Mucosa of stomach (tissue), 1 donor: ENCODE data around the gene ZNF526.

Experiments
- H3K27me3 ChIP-seq: one replicate; pipeline ENCODE4 v1.7.0; 2013; ENCODE audit warnings: mild to moderate bottlenecking, low read length; ENCODE audit not compliant: control insufficient read depth, insufficient read depth
- H3K36me3 ChIP-seq: one replicate; pipeline ENCODE4 v1.7.0; 2013; ENCODE audit warnings: low read length; ENCODE audit not compliant: control insufficient read depth, insufficient read depth
- H3K4me1 ChIP-seq: one replicate; pipeline ENCODE4 v1.7.0; 2013; ENCODE audit warnings: mild to moderate bottlenecking, low read length; ENCODE audit not compliant: control insufficient read depth, insufficient read depth
- H3K4me3 ChIP-seq: one replicate; pipeline ENCODE4 v1.7.0; 2013; ENCODE audit warnings: low read length
- H3K9ac ChIP-seq: one replicate; pipeline ENCODE4 v1.7.0; 2013; ENCODE audit warnings: mild to moderate bottlenecking, low read length, moderate library complexity
- H3K9me3 ChIP-seq: one replicate; pipeline ENCODE4 v1.7.0; 2013; ENCODE audit warnings: mild to moderate bottlenecking, low read length, moderate library complexity; ENCODE audit not compliant: control insufficient read depth
- donor health status: Pancreatic carcinoma.

ZNF526 gene

DNA sequence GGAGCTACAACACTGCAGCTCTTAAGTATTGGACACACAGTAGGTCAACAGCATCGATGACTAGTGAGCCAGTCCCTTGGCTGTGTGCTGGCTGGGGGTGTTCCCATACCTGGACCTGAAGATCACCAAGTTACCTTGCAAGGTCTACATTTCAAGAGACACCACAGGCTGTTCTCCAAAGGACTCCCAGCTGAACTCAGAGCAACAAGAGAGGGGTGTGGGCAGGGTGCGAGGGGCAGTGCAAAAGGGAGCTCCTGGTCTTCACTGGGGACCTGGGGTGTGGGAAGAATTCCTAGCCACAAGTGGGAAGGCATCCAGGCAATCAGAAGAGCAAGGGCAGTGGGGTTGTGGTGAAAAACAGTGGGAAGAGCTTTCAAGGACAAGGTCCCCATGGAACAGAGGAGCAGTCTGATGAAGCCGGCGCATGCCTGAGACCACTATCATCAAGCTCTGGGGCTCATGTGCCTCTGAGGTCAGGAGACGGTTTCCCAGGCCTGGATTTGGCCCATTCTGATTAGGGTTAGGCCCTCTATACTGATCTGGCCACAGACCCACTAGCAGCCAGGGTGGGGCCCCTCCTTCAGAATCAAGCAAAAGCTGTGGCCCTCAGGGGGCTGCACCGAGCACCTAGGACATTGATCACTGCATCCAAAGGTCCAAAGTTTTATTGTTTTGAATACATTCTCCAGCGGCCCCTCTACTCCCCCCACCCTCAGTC is 27.0 kb downstream of the ZNF526 start:
- Histone ChIP-seq H3K4me1 (peaks cover 26% of the 10 kb centered on the region), H3K9ac (no peak overlapping the region)

DNA sequence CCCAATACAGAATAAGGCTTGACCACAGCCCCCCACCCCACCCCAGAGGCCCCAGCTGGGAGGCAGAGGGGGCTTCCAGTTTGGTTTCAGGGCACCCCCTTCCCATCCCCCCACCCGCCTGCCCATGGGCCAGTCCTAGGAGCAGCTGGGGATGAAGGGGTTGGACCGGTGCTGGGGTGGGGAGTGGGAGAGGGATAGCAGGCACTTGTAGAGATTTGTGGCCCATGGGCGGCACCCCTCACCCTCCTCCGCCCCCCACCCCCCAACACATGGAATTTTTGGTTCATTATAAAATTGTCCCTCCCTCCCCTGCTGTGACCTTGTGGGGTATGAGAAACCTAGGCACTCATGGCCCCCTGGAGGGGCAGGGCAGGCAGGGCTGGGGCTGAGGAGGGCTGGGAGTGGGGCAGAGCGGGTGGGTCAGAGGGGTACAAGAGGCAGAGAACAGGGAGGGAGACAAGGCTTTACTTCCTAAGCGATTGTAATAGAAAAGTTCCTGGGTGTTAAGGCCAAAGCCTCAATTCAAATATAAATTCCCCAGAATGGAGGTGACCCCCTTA is 27.6 kb downstream of the ZNF526 start:
- H3K4me3 ChIP-seq = no peak overlapping the region
- H3K9ac ChIP-seq = no peak overlapping the region
- H3K9me3 ChIP-seq = no peaks in the 10 kb centered on the region
- no peaks in the 10 kb centered on the region for H3K36me3 ChIP-seq
- H3K4me1 ChIP-seq = peaks cover 31% of the 10 kb centered on the region
- H3K27me3 ChIP-seq = no peaks in the 10 kb centered on the region

More for the DNA sequence above, 27.0 kb downstream of the ZNF526 start:
- H3K4me3 ChIP-seq = no peak overlapping the region
- no peaks in the 10 kb centered on the region for H3K9me3 ChIP-seq
- no peaks in the 10 kb centered on the region for H3K36me3 ChIP-seq
- no peaks in the 10 kb centered on the region for H3K27me3 ChIP-seq

DNA sequence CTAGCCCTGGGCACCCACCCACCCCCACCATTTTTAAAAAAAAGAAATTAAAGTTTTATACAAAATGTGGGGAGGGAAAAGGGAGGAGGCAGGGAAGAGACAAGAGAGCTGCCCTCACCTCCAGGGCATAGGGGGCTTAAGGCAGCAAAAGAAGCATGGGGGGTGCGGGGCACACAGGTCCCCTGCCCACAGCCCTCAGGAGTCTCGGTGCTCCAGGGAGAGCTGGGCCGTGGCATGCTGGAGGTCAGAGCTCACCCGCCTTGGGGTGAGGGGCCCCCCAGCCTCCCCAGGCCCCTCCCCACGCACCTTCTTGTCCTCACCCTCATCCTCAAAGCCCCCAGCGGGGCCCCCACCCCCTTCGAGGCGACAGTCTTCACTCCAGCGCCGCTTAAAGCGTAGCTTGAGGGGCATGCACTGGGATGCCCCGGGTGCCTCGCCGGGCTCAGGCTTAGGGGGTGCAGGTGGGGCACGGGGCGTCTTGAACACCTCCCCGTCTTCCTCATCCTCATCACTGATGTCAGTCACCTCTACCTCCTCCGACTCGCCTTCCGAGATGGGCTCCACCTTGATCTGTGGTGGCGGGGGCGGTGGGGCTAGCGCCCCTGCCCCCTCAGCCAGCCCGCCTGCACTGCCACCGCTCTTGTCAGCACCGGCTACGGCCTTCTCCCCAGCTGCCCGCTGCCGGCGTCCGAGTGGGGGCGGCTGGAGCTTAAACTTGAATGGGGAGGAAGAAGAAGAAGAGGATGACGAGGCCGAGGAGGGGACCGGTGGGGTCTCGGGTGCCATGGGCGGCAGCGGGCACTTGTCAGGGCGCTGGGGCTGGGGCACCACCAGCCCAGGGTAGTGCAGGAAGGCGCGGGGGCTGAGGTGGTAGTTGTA is 28.4 kb downstream of the ZNF526 start:
- Histone ChIP-seq H3K4me3 (no peak overlapping the region), H3K9ac (no peak overlapping the region), H3K36me3 (no peaks in the 10 kb centered on the region), H3K9me3 (no peaks in the 10 kb centered on the region), H3K4me1 (peaks cover 35% of the 10 kb centered on the region), H3K27me3 (no peaks in the 10 kb centered on the region)

DNA sequence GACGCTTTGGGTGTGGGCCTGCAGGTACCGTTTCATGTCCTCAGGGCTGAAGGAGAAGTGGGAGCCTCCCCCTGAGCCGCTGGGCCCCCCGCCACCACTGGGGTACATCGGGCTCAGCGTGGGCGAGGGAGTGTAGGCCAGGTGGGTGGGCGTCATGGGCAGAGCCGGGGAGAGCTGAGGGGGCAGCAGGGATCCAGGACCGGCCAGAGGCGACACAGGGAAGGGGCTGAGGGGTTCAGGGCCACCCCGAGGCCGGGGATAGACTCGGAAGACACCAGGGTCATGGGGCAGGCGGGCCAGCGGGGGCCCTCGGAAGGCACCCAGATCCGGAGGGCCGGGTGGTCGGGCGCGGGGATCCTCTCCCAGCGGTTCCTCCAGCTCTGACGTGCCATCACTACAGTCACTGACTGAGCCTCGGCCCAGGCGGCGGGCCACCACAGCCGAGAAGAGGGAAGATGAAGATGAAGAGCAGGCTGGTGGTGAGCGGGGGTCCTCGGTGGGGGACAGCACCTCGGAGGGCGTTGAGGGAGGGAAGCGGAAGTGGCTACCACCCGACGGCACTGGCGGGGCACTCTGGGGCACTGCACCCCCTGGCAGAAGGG is 29.1 kb downstream of the ZNF526 start:
- Histone ChIP-seq H3K4me3 (no peak overlapping the region), H3K4me1 (peaks cover 35% of the 10 kb centered on the region), H3K27me3 (no peaks in the 10 kb centered on the region), H3K9me3 (no peaks in the 10 kb centered on the region), H3K36me3 (no peaks in the 10 kb centered on the region), H3K9ac (no peak overlapping the region)

GRCh38 chr19:42249769-42250168 is 29.7 kb downstream of the ZNF526 start:
- Histone ChIP-seq H3K36me3 (no peaks in the 10 kb centered on the region), H3K9ac (no peak overlapping the region), H3K27me3 (no peaks in the 10 kb centered on the region), H3K9me3 (no peaks in the 10 kb centered on the region), H3K4me3 (no peak overlapping the region), H3K4me1 (peaks cover 35% of the 10 kb centered on the region)

DNA sequence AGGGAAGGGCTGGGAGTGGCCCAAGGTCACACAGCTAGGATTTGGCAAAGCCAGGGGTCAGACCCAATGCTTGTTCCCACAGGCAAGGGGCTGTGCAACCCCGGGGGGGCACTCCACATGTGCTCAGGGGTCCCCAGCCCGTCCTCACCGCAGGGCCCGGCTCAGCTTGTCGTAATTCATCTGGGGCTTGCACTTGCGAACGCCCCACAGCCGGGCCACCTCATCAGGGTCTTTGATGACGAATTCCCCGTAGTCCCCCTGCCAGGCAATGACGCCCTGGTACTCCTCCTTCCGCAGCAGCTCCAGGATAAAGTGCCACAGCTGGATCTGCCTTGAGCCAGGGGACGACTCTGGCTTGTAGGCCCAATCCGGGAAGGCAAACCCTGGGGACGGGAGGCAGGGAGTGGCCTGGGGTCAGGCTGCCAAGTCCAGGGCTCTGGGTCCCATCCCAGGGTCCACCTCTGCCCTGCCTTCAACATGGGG is 30.1 kb downstream of the ZNF526 start:
- Histone ChIP-seq H3K4me1 (peaks cover 31% of the 10 kb centered on the region), H3K9me3 (no peaks in the 10 kb centered on the region), H3K9ac (peak overlapping the region; percentile 48), H3K27me3 (no peaks in the 10 kb centered on the region), H3K36me3 (no peaks in the 10 kb centered on the region), H3K4me3 (no peak overlapping the region)

- Histone ChIP-seq H3K27me3 (no peaks in the 10 kb centered on the region), H3K36me3 (no peaks in the 10 kb centered on the region), H3K4me1 (peaks cover 36% of the 10 kb centered on the region), H3K9ac (peak overlapping the region; percentile 53), H3K4me3 (no peak overlapping the region), H3K9me3 (no peaks in the 10 kb centered on the region)
These were observed 30.8 kb downstream of the ZNF526 start for GRCh38 chr19:42250666-42251531.

GRCh38 chr19:42251572-42252358 is 31.7 kb downstream of the ZNF526 start:
- Histone ChIP-seq H3K4me1 (peaks cover 36% of the 10 kb centered on the region), H3K4me3 (no peak overlapping the region), H3K36me3 (no peaks in the 10 kb centered on the region), H3K9ac (peak overlapping the region; percentile 53), H3K27me3 (no peaks in the 10 kb centered on the region), H3K9me3 (no peaks in the 10 kb centered on the region)

DNA sequence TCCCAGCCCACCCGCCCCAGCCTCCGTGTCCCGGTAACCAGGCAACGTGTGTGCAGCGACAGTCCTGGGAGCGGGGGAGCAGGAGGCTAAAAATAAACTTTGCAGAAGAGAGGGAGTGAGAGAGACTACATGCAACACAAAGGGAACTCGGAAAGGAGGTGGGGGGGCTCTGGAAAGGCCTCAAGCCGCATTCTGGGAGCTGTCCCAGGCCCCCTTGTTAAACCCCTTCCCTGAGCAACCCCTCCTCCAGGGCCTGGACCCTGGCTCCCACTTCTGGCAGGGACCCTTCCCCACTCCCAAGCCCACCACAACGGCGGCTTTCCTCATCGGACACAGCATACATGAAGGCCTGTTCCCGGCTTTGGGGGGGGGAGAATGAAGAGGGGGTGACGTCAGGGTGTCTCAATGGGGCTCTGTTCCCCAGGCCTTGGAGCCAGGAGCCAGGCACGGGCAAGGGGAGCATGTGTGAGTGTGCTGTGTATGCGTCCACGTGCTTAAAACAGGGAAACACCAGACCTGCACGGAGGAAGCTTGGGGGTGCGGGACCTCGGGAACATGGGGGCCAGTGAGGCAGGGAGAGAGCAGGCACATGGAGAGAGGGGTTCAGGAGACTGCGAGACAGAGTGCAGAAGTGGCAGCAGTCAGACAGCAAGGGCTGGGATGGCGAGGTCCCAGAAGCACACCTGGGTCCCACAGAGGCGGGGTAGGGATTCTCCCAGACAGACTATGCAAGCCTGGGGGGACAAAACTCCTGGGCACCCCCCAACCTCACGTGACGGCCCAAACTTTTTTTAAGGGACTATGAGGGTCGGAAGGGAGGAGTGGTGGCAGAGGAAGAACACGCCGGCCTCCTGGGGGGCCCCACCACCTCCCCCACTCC is 32.5 kb downstream of the ZNF526 start:
- peak overlapping the region; percentile 80 for H3K9ac ChIP-seq
- no peaks in the 10 kb centered on the region for H3K27me3 ChIP-seq
- H3K4me1 ChIP-seq = peaks cover 36% of the 10 kb centered on the region
- peak overlapping the region; percentile 50 for H3K4me3 ChIP-seq
- no peaks in the 10 kb centered on the region for H3K9me3 ChIP-seq
- H3K36me3 ChIP-seq = no peaks in the 10 kb centered on the region
